GM18508 (cell line): ENCODE results near the gene GTF3C1.
"Not testable (repeated sequence)": the region's sequence is repeated elsewhere in the genome, so short reads cannot be mapped to it uniquely, and the experiment has no call there.

Experiments
- ATAC-seq: cut with Tn5 transposase; IDR thresholded peaks from one replicate; pipeline ENCODE4 v1.9.1; 2021; ENCODE audit warnings: moderate number of reproducible peaks; ENCODE audit not compliant: insufficient read depth, unreplicated experiment

The GTF3C1 gene

DNA sequence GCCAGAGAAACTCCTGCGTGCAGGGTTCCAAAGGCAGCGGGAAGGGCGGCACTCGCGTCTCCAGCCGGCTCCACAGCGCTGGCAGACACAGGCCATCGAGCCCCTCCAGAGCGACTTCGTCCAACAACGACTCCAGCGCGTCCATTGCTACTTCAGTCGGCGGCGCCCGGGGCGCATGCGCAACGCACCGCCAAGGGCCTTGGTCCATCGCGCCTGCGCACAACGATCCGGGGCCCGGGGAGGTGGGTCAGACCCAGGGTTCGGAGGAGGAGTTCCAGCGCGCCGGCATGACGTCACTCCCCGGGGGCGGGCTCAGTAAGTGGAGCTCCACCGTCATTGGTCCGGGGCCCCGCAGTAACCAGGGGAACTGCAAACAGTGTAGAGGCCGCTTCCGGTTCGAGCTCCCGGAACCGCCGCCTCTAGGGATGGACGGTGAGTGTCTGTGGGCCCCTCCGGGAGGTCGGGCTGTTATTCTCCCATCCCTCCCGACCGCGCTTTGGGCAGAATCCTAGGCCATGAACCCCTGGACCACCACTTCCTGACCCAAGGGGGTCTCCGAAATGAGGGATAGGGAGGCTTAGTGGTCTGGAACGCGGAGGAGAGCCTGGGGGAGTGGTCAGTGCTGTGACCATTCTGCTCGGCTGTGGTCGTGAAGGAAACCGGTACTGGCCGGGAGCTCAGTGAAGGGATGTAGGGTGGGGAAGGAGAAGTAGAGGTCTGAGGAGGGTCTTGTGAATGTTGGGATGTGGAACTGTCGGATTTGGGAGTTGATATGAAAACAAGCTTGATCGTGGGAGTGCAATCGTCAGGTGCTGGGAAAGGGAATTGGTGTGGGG, at the start of gene GTF3C1, which contains the start of gene KATNIP:
GTF3C1 (minus strand) TSS at position 168 of the 836 bp plus-strand sequence; CDS start at position 145, 23 bp downstream.
KATNIP (plus strand) TSS at position 399 of the 836 bp plus-strand sequence; CDS start at position 426, 27 bp downstream.
- ATAC-seq, result peak; percentile 86

- ATAC-seq, result no peak
These were observed 49.3 kb upstream of the GTF3C1 start for GRCh38 chr16:27598931-27599565.

DNA sequence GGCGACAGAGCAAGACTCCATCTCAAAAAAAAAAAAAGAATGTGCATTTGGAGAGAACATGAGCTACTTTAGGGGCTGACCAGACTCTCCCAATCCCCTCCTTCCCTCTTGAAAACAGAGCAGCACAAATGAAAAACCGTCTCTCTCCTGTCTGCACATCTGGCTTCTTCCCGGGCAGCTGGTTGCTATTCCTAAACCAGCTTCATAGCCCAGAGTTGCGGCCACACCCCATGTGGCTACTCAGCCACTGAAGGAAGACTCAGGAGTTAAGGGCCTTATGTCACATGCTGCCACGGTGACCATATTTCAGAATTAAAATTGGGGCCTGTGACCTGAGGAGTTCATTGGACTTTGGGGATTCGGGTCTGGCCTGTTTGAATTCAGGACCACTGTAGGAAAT, 48.5 kb upstream of the GTF3C1 start:
- ATAC-seq, result no peak

DNA sequence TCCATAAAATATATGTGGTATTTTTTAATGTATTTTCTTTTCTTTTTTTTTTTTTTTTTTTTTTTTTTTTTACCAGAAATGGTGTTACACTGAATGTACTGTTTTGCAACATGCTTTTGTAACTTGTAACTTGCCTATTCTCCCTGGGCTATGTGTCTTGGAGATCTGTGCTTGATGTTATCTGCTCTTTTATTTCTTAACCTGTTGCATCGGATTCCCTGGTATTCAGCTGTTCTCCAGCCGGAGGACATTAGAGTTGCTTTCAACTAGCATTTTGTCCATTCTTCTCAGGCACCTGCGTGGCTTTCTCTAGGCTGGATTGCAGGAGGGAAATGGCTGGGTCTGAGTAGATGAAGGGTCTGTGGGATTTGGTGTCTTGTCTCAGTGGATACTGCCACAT, 47.6 kb upstream of the GTF3C1 start:
- no peak for ATAC-seq

DNA sequence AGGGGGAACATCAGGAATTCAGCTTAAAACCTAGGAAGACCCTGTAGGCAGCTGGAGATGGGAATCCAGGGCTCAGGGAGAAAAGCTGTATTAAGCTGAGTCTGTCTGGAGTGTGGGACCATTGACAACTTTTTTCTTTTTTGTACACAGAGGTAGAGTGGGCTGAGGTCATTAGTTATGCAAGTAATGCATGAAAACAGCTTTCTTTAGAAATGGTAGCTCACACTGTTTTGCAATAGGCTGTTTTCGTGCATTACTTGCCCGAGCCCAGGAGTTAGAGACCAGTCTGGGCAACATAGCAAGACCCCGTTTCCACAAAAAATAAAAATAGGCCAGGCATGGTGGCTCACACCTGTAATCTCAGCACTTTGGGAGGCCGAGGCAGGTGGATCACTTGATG, 46.7 kb upstream of the GTF3C1 start:
- ATAC-seq, result no peak

DNA sequence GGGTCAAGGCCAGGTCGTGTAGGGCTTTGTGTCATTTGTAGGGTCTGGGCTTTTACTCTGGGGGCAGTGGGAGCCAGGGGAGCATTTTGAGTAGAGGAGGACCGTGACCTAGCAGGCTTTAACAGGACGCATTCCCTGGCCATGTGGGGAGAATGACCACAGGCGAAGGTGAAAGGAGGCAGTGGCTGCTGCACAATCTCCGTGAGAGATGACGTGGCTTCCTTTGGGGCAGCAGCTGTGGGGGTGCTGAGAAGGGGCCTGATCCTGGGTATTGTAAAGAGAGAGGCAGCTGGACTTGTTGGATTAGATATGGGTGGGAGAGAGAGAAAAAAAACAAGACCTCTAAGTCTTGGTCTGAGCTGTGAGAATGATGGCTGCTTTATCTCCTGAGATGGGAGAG, 46.3 kb upstream of the GTF3C1 start:
- ATAC-seq, result no peak

DNA sequence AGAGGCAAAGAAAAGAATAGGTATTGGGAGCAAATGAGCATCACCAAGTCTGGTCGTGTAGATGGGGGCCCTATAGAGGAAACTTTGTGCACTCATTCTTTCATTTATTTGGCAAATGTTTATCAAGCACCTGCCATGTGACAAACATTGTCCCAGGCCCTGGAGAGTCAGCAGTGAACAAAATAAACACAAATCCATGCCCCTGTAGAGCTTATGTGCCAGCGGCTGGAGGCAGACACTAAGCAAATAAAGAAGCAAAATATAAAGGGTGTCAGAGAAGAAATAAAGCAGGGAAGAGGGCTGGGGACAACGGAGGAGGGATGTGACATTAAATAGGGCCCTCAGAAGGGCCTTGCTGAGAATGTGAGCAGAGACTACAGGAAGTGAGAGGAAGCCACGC, 45.8 kb upstream of the GTF3C1 start:
- ATAC-seq, result no peak

DNA sequence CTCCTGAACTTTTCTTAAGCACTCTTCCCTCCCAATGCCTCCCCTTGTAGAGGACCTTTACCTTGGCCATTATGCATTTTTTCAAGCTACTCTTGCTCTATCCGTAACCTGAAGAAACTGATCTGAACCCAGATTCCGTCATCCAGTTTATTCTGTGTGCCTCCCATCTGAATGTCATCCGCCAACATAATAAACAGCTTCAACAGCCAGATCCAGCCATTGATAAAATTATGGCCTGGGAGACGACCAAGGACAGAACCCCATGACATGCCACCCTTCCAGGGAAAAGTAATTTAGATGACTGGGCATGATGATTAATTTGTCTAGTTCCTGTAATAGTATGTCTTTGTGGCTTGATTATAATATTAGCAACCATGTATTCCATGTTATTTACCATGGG, 42.1 kb upstream of the GTF3C1 start:
- ATAC-seq, result no peak

- ATAC-seq, result no peak
These were observed 38.3 kb upstream of the GTF3C1 start for GRCh38 chr16:27588057-27588456.

DNA sequence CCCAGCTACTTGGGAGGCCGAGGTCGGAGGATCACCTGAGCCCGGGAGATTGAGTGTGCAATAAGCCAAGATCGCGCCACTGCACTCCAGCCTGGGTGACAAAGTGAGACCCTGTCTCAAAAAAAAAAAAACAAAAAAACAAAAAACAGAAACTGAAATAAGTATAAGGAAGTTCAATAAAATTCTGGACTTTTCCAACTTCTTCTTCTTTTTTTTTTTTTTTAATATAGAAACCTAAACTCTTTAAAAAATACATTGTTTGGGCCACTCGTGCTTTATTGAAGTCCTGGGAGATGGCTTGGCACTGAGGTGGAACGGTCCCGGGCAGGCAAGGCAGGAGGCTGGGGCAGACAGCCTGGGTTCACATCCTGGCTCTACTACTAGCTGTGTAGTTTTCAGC, 37.0 kb upstream of the GTF3C1 start:
- ATAC-seq, result no peak

- no peak for ATAC-seq
These were observed 35.5 kb upstream of the GTF3C1 start for GRCh38 chr16:27585200-27585599.

- no peak for ATAC-seq
These were observed 33.9 kb upstream of the GTF3C1 start for GRCh38 chr16:27583634-27584033.

DNA sequence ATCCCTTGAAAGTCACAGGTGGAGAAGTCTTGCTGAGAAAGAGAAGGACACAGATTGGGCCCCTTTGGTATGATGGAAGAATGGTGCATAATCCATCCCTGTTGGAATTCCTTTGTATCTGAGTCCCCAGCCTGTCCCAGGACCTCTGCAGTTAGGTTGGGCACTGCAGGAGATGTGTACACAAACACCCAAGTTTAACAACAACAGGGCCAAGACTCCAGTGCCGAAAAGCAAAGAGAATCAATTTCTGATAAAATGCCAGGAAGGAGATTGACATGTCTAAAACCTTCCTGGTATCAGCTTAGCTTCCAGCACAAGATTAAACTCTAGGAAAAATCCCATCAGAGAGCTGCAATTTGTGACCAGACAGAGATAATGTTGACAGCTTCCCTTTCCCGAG, 33.2 kb upstream of the GTF3C1 start:
- ATAC-seq, result no peak

DNA sequence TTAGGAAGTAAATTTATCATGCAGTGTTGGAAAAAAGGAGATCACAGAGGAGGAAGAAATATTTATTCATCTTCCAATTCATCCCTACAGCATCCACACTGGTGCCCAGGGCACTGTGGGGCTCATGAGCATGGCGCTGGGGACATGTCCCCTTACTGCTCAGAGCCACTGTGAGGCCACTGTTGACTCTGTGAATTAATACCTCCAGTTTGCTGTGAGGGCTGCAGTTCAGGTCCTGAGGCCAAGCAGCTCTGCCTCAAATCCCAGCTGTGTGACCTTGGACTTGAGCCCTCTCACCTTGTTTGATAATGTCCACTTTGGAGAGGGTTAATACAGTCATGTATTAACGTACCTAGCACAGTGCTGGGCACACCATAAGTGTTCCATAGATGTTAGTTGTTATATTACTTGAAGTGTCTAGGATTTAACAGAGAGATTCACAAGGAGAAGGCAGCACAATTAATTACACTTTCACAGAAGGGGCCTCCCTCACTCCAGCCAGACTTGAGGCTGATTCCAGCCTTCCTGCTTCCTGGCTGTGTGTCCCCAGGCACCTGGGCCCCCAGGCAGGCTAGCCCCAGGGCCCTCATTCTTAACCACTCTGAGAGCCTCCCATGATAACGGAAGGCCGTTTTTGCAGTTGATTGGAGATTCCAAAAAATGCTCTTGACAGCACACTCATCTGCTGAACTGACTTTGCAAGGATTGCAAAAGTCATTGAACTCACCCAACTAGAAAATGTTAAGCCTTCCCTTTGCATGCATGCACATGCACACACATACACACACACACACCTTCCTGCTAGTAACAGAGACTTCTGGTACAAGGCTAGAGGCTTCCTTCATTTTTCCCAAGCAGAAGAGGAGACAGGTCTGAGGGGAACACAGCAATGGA, 29.6 kb upstream of the GTF3C1 start:
- no peak for ATAC-seq

DNA sequence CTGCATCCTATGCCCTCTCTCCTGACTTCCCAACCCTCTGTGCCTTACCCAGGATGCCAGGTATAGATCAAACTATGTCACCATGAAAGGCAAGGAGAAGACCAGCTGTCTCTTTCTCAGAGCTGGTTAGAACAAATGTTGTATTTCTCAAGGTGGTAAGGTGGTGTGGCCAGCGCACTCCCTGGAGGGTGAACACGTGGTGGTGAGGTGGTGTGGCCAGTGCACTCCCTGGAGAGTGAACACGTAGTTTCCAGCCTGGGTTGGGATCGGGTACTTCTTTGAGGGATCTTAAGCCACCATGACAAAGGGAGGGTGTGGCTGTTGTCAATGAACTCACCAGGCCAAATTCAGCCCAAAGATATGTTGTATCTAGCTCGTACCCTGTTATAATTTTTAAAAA, 27.0 kb upstream of the GTF3C1 start:
- ATAC-seq, result no peak

DNA sequence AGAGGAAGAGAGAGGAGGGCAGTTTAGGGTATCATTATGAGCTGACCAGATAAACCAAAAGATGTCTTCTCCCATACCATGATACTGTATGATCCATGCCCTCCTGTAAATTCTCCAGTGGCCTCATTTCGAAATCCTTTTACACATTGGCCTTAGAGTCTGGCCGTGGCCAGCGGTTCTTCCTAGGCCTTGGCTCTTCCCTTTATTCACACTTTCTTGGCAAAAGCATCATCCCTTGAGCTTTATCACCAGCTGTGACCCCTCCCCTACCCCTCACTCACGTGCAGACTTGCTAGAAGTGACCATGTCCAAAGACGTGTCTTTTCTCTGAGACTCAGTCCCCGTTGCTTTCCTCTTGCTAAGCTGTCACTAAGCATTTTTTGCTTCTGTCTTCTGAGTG, 23.0 kb upstream of the GTF3C1 start:
- ATAC-seq, result no peak

DNA sequence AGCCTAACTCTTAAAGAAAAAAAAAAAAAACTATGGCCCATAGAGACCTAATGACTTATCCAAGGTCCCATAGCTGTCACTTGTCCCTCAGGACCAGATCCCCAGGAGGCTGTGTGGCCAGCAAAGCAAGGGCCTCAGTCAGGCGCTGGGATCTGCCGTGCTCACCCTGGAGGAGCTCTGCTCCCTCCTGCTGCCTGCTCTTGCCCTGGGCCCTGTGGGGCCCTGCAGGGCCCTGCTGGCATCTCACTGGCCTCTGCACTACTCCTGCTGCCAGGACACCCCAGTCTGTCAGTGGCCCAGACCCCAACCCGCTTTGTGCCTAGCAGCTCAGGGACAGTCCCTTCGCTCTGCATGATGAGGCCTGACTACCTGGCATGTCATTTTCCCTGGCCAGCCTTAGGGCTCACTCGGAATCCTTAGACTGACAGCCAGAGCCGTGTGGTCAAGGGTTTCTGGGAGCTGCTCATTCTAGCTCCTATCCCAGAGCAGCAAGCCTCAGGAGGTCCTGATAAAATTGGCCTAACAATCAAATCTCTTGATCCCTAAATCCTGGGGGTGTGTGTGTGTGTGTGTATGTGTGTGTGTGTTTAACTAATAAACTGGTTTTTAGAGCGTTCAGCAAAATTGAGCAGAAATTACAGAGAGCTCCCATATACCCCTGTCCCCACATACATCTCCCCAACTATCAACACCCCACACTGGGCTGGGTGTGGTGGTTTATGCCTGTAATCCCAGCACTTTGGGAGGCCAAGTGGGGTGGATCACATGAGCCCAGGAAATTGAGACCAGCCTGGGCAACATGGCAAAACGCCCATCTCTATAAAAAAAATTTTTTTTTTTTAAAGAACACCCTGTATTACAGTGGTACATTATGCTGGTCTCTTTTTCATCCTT, 22.0 kb upstream of the GTF3C1 start:
- no peak for ATAC-seq

DNA sequence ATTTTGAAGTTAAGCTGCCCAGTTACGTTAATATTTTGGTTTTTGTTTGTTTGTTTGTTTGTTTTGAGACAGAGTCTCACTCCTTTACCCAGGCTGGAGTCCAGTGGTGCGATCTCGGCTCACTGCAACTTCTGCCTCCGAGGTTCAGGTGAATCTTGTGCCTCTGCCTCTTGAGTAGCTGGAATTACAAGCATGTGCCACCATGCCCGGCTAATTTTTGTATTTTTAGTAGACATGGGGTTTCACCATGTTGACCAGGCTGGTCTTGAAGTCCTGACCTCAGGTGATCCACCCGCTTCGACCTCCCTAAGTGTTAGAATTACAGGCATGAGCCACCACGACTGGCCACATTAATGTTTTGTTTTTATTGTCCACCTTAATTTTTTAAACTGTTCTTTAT, 21.3 kb upstream of the GTF3C1 start:
- not testable (repeated sequence) for ATAC-seq

- ATAC-seq, result no peak
These were observed 18.4 kb upstream of the GTF3C1 start for GRCh38 chr16:27568077-27568476.

GRCh38 chr16:27566417-27566816, 16.7 kb upstream of the GTF3C1 start:
- no peak for ATAC-seq
